ENCODE data around the gene PEDS1. TPM values are rescaled to one million over a fixed set of nuclear protein-coding genes. Genes with fewer than 3 reads are reported as not detected.

The PEDS1 gene
- total and polyA plus RNA-seq, 12 donors, result 18.7 to 39.1 (median 29.8) TPM

GRCh38 chr20:50200482-50201104 lies 47.1 kb upstream of the PEDS1 start:
- intact Hi-C loops (cut with DNase I), result loop anchor here in 1 of 2 donors (10.0 kb wide), 1 partner anchor 154 kb away; no protein-coding TSS in a partner anchor
- Histone ChIP-seq H3K9me3 (replicated peaks in 1 of 3) (no peaks in the 10 kb centered on the region), H3K4me1 (replicated peaks in 1 of 2) (no peaks in the 10 kb centered on the region), H3K27ac (no peak overlapping the region), H3K36me3 (replicated peaks in 1 of 2) (no peaks in the 10 kb centered on the region), H3K4me3 (no peak overlapping the region), H3K27me3 (no peaks in the 10 kb centered on the region)
- TF ChIP-seq POLR2A (IDR thresholded peaks at IDR 0.05) (no peak), CTCF (IDR thresholded peaks at IDR 0.05) (no peak)
- no peak for DNase-seq
- 81 to 100% (median 87%) methylated on average over 3 to 6 of the region's 6 CpGs for WGBS, 4 donors

- Histone ChIP-seq H3K4me1 (replicated peaks in 1 of 2) (peaks cover under 1 to 9% of the 10 kb centered on the region in 2 donors), H3K27me3 (no peaks in the 10 kb centered on the region), H3K27ac (no peak overlapping the region), H3K9me3 (replicated peaks in 1 of 3) (no peaks in the 10 kb centered on the region), H3K4me3 (no peak overlapping the region), H3K36me3 (replicated peaks in 1 of 2) (peaks cover 0 to 1% of the 10 kb centered on the region in 2 donors)
- 83 to 91% (median 91%) methylated on average over 4 of the region's 4 CpGs for WGBS, 4 donors
- no peak for TF ChIP-seq POLR2A (IDR thresholded peaks at IDR 0.05)
- no peak for TF ChIP-seq CTCF (IDR thresholded peaks at IDR 0.05)
- DNase-seq, result no peak
- intact Hi-C loops (cut with DNase I), result loop anchor here (5.0 to 10.0 kb wide), 3 partner anchors 75 to 155 kb away; no protein-coding TSS in a partner anchor
These were observed 46.2 kb upstream of the PEDS1 start for GRCh38 chr20:50199703-50200102.

GRCh38 chr20:50198716-50199115 lies 45.2 kb upstream of the PEDS1 start:
- Histone ChIP-seq H3K4me3 (no peak overlapping the region), H3K9me3 (replicated peaks in 1 of 3) (no peaks in the 10 kb centered on the region), H3K27me3 (no peaks in the 10 kb centered on the region), H3K27ac (peak overlapping the region in 1 of 5 donors; percentile 54), H3K36me3 (replicated peaks in 1 of 2) (peaks cover 0 to 9% of the 10 kb centered on the region in 2 donors), H3K4me1 (replicated peaks in 1 of 2) (peaks cover 10 to 19% of the 10 kb centered on the region in 2 donors)
- no peak for TF ChIP-seq POLR2A (IDR thresholded peaks at IDR 0.05)
- TF ChIP-seq CTCF (IDR thresholded peaks at IDR 0.05), result no peak
- DNase-seq, result no peak
- intact Hi-C loops (cut with DNase I), result loop anchor here (5.0 to 10.0 kb wide), 2 partner anchors 76 to 79 kb away; no protein-coding TSS in a partner anchor
- WGBS, 4 donors, result 81 to 95% (median 92%) methylated on average over 1 of the region's 1 CpG

- intact Hi-C loops (cut with DNase I), result loop anchor here (5.0 to 10.0 kb wide), 2 partner anchors 77 to 79 kb away; no protein-coding TSS in a partner anchor
- DNase-seq, result peak in 3 of 7 donors; percentile 37 to 60 (median 41)
These were observed 44.7 kb upstream of the PEDS1 start for GRCh38 chr20:50198180-50198666.

More at GRCh38 chr20:50198180-50198666, 44.7 kb upstream of the PEDS1 start:
- Histone ChIP-seq H3K4me3 (no peak overlapping the region), H3K27me3 (no peaks in the 10 kb centered on the region), H3K36me3 (replicated peaks in 1 of 2) (peaks cover 0 to 14% of the 10 kb centered on the region in 2 donors), H3K4me1 (replicated peaks in 1 of 2) (peaks cover 11 to 22% of the 10 kb centered on the region in 2 donors), H3K9me3 (replicated peaks in 1 of 3) (no peaks in the 10 kb centered on the region), H3K27ac (peak overlapping the region in 1 of 5 donors; percentile 54)
- TF ChIP-seq CTCF (IDR thresholded peaks at IDR 0.05) (no peak), POLR2A (IDR thresholded peaks at IDR 0.05) (peak in 1 of 2 donors; percentile 11)
- WGBS, 4 donors, result 36 to 49% (median 41%) methylated on average over 10 to 11 of the region's 11 CpGs
